GM18498 (cell line): ENCODE measurements around the gene FKBP2.

Experiments
- ATAC-seq: cut with Tn5 transposase; IDR thresholded peaks from one replicate; pipeline ENCODE4 v1.9.1; 2021; ENCODE audit warnings: mild to moderate bottlenecking, moderate library complexity; ENCODE audit not compliant: unreplicated experiment

Gene FKBP2

GRCh38 chr11:64283092-64283491, 42.2 kb downstream of the FKBP2 start:
- ATAC-seq = no peak

- peak; percentile 67 for ATAC-seq
Observed at GRCh38 chr11:64284048-64284961, 43.4 kb downstream of the FKBP2 start, which contains the start of gene BAD. Gene BAD (minus strand): TSS chr11:64284665. CDS start chr11:64284368, 297 bp downstream.

- peak; percentile 62 for ATAC-seq
Observed at GRCh38 chr11:64284962-64285884, 44.3 kb downstream of the FKBP2 start, which contains the start of gene GPR137. Gene GPR137 (plus strand): TSS chr11:64285848. CDS start chr11:64286525, 677 bp downstream.

- no peak for ATAC-seq
Observed at GRCh38 chr11:64285885-64286800, 45.2 kb downstream of the FKBP2 start.

- no peak for ATAC-seq
Observed at GRCh38 chr11:64286801-64287159, 45.9 kb downstream of the FKBP2 start.

- ATAC-seq = no peak
Observed at GRCh38 chr11:64287676-64288352, 46.9 kb downstream of the FKBP2 start.

GRCh38 chr11:64288353-64288750, 47.5 kb downstream of the FKBP2 start:
- ATAC-seq = no peak

GRCh38 chr11:64289002-64289564, 48.2 kb downstream of the FKBP2 start:
- ATAC-seq = no peak

GRCh38 chr11:64290352-64291261, 49.7 kb downstream of the FKBP2 start:
- no peak for ATAC-seq

- no peak for ATAC-seq
Observed at GRCh38 chr11:64291262-64291751, 50.4 kb downstream of the FKBP2 start, which contains the start of gene KCNK4. Gene KCNK4 (plus strand): TSS chr11:64291302. CDS start chr11:64293019, 1,717 bp downstream.

- ATAC-seq = no peak
Observed at GRCh38 chr11:64291752-64292459, 51.0 kb downstream of the FKBP2 start.

- no peak for ATAC-seq
Observed at GRCh38 chr11:64292460-64293254, 51.8 kb downstream of the FKBP2 start.
